NCI-H2227 treated with DMSO at 0.1 percent for 48 hours (cell line): ENCODE measurements around the gene FIBCD1.
"Not testable (repeated sequence)": the region's sequence is repeated elsewhere in the genome, so short reads cannot be mapped to it uniquely, and the experiment has no call there.

ENCODE experiments used
- DNase-seq: peaks from one replicate; lab custom pipeline; 2025; lab: John Stamatoyannopoulos, UW

Gene FIBCD1

GRCh38 chr9:130973686-130974281 lies 34.7 kb upstream of the FIBCD1 start:
- no peak for DNase-seq

DNA sequence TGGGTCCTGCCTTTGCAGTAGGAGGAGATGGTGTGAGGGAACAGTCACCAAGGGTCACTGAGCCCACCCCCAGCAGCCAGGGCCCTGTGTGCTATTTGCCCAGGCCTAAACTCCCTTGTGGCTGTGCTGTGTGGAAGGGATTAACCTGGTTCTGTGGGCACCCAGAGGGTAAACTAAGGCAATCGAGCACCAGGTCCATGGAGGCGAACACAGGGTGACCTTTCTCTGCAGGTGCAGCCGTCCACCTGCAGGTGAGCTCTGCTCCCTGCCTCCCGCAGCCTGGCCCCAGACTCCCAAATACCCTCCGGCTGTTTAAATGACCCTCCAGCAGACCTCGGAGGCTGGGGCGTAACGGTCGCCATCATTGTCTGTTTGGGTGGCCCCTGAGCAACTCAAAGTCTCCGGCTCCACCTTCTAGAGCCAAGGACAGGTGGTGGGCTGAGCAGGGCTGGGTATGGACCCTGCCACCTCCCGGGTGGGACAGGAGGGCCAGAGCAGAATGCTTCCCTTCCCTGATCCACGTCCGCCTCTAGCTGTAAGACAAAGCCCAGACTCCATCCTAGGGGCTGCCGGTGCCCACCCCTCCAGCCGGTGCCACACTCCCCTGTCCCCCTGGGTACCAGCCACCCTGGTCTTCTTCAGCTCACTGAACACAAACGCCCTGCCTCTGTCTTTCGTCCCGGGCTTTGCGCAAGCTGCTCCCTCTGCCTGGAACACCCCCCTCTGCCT lies 34.1 kb upstream of the FIBCD1 start:
- no peak for DNase-seq

DNA sequence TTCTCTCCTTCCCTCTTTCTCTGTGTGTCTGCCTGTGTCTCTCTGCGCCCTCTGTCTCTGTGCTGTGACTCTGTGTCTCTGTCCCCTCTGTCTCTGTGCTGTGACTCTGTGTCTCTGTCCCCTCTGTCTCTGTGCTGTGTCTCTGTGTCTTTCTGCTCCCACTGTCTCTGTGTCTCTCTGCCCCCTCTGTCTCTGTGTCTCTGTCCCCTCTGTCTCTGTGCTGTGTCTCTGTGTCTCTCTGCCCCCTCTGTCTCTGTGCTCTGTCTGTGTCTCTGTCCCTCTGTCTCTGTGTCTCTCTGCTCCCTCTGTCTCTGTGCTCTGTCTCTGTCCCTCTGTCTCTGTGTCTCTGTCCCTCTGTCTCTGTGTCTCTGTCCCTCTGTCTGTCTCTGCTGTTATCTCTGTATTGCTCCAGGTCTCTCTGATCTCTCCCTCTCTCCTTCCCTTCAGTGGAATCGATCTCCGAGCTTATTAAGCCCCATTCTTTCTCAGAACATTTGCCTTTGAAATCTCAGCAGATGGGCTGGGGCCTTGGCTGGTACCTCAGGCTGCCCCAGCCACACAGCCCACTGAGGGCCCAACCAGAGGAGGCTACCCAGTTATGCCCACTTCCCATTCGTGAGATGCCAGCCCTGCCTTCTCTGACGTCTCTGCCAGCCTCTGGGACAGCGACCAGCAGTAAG lies 33.4 kb upstream of the FIBCD1 start:
- DNase-seq: no peak

- no peak for DNase-seq
Observed at GRCh38 chr9:130971294-130971849, 32.3 kb upstream of the FIBCD1 start.

GRCh38 chr9:130970855-130971254 lies 31.8 kb upstream of the FIBCD1 start:
- DNase-seq: no peak

DNA sequence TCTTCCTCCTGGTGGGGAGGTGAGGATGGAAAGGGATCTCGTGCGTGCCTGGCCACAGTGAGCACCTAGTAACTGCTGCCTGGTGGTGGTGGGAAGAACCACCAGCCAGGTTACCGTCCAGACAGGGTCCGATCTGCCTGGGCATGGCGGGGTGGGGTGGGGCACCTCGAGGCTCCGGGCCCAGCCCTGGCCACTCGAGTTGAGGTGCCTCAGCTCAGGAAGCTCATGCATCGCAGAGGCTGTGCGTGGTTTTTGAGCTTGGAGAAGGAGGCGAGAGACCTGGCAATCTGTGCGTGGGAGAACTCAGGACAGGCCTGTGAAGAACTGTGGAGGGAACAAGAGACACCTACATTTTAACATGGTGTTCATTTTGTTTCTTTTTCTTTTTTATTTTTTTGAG lies 31.0 kb upstream of the FIBCD1 start:
- DNase-seq: no peak

DNA sequence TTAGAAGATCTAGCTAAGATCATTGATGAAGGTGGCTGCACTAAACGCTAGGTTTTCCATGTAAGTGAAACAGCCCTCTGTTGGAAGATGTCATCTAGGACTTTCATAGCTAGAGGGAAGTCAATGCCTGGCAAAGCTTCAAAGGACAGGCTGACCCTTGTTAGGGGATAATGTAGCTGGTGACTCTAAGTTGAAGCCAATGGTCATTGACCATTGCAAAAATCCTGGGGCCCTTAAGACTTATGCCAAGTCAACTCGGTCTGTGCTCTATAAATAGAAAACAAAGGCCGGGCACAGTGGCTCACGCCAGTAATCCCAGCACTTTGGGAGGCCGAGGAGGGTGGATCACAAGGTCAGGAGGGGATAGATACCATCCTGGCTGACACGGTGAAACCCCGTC lies 26.6 kb upstream of the FIBCD1 start:
- no peak for DNase-seq

- DNase-seq: no peak
Observed at GRCh38 chr9:130963916-130964315, 24.9 kb upstream of the FIBCD1 start.

- no peak for DNase-seq
Observed at GRCh38 chr9:130963337-130963908, 24.4 kb upstream of the FIBCD1 start.

GRCh38 chr9:130962418-130963316 lies 23.6 kb upstream of the FIBCD1 start:
- DNase-seq: no peak

GRCh38 chr9:130961511-130962300 lies 22.7 kb upstream of the FIBCD1 start:
- DNase-seq: no peak

DNA sequence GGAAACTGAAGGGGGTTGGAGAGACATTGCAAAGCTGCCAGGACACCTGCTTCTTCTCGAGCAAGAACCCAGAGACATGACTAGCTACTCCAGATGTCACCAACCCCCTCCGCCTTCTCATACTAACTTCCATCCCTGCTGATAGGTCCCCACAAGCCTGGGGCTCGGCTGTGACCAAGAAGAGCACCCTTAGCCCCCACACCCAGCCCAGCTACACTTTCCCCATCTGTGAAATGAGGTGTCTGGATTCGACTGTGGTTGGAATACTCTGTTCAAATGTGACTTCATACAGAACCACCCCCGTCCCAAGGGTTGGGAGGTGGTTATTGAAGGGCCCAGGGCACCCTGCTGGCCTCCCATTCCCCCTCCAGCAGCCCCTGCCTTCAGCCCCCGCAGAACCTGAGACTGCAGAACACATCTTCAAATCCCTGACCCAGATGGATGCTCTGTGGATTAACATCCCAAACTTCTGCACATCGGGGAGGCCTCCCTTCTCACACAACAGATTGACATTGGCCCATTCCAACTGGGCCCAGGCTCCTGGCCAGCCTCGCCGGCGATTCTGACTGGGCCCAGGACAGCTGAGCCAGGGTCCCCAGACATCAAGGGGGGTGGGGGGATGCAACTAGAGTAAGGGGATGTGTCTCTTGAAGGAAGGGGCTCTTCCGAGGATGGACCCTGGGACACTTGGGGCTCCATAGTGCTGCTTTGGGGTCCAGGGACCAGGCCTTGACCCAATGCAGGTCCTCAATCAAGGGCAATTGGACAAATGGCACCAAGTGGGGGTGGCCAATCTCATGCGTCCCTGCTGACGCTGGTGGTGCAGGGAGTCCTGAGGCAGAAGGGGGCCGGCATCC lies 21.7 kb upstream of the FIBCD1 start:
- no peak for DNase-seq

- DNase-seq: no peak
Observed at GRCh38 chr9:130959809-130960334, 20.8 kb upstream of the FIBCD1 start.

GRCh38 chr9:130958564-130958963 lies 19.5 kb upstream of the FIBCD1 start:
- not testable (repeated sequence) for DNase-seq

- no peak for DNase-seq
Observed at GRCh38 chr9:130957451-130958203, 18.6 kb upstream of the FIBCD1 start.

DNA sequence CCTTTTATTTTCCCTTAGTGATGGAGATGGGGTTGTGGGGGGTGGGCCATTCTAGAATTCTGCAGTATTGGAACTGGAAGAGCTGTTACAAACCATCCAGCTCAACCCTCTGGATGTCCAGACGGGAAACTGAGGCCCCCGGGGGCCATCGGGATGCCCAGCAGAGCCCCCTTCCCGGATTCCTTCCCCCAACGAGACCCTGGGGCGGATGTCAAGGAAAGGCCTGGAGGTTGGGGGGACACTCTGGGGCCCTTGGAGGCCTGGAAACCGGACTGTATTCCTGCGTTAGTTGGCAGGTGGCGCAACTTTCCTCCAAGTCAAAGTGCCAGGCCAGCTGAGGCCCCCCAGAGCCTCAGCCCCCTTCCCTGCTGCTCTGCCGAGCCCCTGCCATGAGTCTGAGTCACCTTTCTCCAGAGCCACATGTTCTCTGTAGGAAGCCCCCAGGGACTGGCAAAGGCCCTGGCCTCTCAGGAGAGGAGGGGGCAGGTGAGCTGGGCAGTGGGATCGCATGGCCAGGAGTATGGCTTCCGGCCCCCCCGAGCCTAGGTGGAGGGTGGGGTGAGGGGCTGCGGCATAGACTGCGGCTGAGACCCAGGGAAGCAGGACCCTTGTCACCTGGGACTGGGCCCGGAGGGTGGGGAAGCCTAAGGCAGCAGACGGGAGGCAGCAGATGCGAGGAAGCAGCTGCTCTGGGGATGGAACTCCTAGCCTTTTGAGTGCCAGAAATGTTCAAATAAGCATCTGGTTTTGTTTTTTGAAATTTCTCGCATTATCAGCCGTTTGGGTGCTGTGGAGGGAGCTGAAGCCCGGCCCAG lies 17.8 kb upstream of the FIBCD1 start:
- no peak for DNase-seq

DNA sequence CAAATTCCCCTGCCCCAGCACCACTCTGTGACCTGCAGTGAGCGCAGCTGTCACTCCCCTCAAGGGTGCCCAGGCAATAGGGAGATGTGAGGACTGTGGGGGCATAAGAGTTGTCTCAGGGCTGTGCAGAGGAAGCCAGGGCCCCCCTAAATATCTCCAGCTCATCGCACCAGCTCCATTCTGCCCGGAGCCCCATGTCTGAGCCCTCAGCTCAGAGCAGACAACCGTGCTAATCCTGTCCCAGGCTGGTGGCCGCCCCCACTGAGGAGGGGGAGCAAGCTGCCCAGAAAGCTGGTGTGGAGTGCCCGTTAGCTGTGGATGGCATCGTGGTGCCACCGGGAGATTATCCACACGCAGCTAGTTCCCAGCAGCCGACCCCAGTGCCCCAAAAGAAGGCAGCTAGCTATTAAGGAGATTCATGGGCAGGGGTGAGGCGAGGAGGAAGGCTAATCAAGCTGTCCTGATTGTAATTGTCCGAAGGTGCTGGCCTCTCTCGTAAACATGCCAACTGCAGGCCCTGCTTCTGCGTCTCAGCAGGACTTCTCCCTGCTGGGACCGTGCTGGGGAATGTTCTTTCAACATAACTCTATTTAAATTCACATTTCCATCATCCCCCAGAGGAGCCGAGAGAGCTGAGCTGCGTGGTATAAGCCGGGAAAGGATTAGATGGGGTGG lies 17.0 kb upstream of the FIBCD1 start:
- DNase-seq: no peak
